Activated CD8-positive, alpha-beta memory T cell treated with anti-CD3 and anti-CD28 coated beads, Interleukin-2, amount 50 U/mL, for 1 hour (primary cell): ENCODE measurements around the gene B3GNT8.
"Not testable (repeated sequence)": the region's sequence is repeated elsewhere in the genome, so short reads cannot be mapped to it uniquely, and the experiment has no call there.

Source experiments
- DNase-seq: peaks from one replicate; pipeline ENCODE4 v3.0.0-alpha.2; 2020; ENCODE audit errors: extremely low read depth

The B3GNT8 gene

DNA sequence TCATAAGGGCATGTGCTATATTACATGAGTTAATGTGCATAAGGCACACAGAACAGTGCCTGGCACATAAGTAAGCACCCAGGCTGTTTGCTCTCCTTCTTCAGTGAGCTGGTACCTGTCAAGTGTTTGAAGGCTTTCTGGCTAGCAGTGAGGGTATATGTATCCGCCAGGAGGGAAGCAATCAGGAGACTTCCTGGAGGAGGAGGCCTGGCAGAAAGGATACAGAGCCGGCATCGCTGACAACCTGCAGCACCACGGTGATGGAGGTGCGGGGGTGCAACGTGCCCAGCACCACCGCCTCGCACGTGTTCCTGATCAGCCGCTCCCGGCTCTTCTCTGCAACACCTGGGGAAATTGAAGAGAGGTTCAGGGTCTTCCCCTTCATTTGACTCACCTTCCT, 35.6 kb downstream of the B3GNT8 start:
- no peak for DNase-seq

DNA sequence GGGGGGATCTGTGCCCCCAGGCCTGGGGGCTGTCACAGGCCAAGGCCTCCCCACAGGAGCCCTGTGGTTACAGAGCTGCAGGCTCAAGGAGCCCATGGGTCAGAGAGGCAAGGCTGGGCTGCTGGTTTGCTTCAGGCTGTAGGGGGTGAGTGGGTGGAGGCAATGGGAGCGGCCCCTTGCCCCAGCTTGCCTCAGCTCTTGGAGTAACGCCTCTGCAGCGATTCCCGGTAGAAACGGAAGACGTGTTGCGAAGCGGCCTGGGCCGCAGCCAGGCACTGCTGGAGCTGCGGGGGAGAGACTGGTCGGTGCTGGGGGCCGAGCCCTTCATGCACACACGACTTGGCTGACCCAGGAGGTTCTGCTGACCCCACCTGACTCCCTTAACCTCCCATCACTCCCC, 40.7 kb downstream of the B3GNT8 start:
- DNase-seq: no peak

- no peak for DNase-seq
These were observed 42.8 kb downstream of the B3GNT8 start for GRCh38 chr19:41384351-41384750.

GRCh38 chr19:41381536-41381935, 45.6 kb downstream of the B3GNT8 start:
- DNase-seq: not testable (repeated sequence)

- no peak for DNase-seq
These were observed 49.0 kb downstream of the B3GNT8 start for GRCh38 chr19:41377977-41378709.

- DNase-seq: no peak
These were observed 50.2 kb downstream of the B3GNT8 start for GRCh38 chr19:41376998-41377365.

DNA sequence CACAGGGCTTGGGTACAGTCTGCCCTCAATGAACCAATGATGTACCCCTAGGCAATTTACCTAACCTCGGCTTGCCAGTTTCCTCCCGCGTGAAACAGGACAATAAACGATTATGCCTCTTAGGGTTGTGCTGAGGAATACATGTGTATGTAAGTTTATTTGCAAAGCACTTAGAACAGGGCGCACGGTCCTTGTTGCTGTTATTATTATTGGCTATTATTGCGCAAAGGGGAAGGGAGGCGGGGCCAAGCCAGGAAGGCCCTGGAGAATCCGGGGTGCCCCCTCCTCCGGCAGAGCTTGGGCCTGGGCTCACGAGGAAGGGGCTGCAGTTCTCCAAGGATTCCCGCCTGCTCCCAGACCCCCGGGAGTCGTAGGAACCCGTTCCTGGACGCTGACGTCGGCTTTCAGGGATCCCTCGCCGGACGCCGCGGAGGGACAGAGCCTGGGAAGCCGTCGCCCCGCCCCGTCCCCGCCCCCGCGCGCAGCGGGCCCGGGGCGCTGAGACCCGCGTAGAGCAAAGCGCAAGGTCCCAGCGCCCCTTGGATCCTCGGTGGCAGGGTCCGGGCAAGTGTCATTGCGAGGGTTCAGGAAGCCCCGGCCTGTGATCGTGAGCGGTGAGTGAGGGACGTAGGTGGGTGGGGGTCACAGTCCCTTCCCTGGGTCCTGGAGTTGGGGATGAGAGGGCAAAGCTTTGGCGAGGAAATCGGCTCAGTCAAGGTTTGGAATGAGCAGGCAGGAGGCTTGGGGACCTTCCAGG, 50.8 kb downstream of the B3GNT8 start, which contains the start of gene TMEM91:
Gene TMEM91, plus strand, starts transcription at position 293 of the 757 bp plus-strand sequence. CDS start 1,777 bp downstream, outside the sequence.
- DNase-seq: no peak
